K562 (cell line): Measurements from ENCODE around the gene ATP6V1F. TPM values are rescaled to one million over a fixed set of nuclear protein-coding genes. Genes with fewer than 3 reads are reported as not detected.

Experiments used
- ATAC-seq: fragments of 200-7000 bp; cut with Tn5 transposase; 3 replicates; pipeline ENCODE4 v1.9.1; 2020; ENCODE audit warnings: moderate library complexity
- BruUV-seq: library from RNA; stranded (reverse); fragments of 400-500 nt; replicated peaks from 2 replicates; lab custom pipeline; 2021; lab: Mats Ljungman, UMichigan
- CTCF ChIA-PET: fragments of 300-600 bp; formaldehyde crosslinking; extraction: SDS; loops from one replicate; lab custom pipeline; 2021; ENCODE audit warnings: low intra/inter-chr PET ratio; lab: Yijun Ruan, JAX
- POLR2A ChIA-PET: fragments of 300-600, 350-650 bp; sonication (Branson Sonifier 250); formaldehyde crosslinking; extraction: SDS; loops from one replicate; lab custom pipeline; 2021; ENCODE audit warnings: antibody characterized with exemption, inconsistent platforms; lab: Yijun Ruan, JAX
- DNase-seq, 4 experiments: peaks; one replicate each; pipeline versions ENCODE4 v3.0.0 to v3.0.0-alpha.2; 2011 to 2018; ENCODE audit warnings: low spot score in 3 of 4, mixed read lengths in 3 of 4; ENCODE audit errors: extremely low read depth in 1 of 4
- FAIRE-seq: peaks from 2 replicates; lab custom pipeline; 2011; peaks lifted over from hg19 to GRCh38; lab: Jason Lieb, UNC
- H2AFZ ChIP-seq: 2 replicates; pipeline ENCODE4 v1.6.0; 2011; ENCODE audit warnings: low read depth, low read length, control low read depth, inconsistent platforms
- H3K27ac ChIP-seq: fragments of 200-600 bp; 3 replicates; pipeline ENCODE4 v1.8.0; 2011; ENCODE audit warnings: low read depth, mild to moderate bottlenecking, control low read depth, inconsistent platforms, low read length, moderate library complexity, mixed read lengths; ENCODE audit errors: extremely low read depth
- H3K27me3 ChIP-seq, 2 experiments: fragments of 300-600 bp in 1 of 2; 2 replicates in 1 of 2; 3 replicates in 1 of 2; pipeline versions ENCODE4 v1.6.0 to v1.8.0; 2011; ENCODE audit warnings: inconsistent platforms in 2 of 2, low read length in 2 of 2, mild to moderate bottlenecking in 1 of 2, mixed read lengths in 1 of 2, moderate library complexity in 1 of 2; ENCODE audit not compliant: control insufficient read depth in 2 of 2, insufficient read depth in 2 of 2
- H3K36me3 ChIP-seq: fragments of 300-600 bp; 3 replicates; pipeline ENCODE4 v1.8.0; 2011; ENCODE audit warnings: mild to moderate bottlenecking, low read length, inconsistent platforms; ENCODE audit not compliant: control insufficient read depth, insufficient read depth
- H3K4me1 ChIP-seq, 2 experiments: fragments of 200-600 bp in 1 of 2; replicated peaks in 1 of 2; 2 replicates in 1 of 2; 3 replicates in 1 of 2; pipeline versions ENCODE4 v1.5.1 to v1.8.0; 2011; ENCODE audit warnings: inconsistent platforms in 2 of 2, low read length in 2 of 2, mild to moderate bottlenecking in 1 of 2, mixed read lengths in 1 of 2, moderate library complexity in 1 of 2; ENCODE audit not compliant: control insufficient read depth in 2 of 2, insufficient read depth in 2 of 2
- H3K4me2 ChIP-seq: 2 replicates; pipeline ENCODE4 v1.6.1; 2011; ENCODE audit warnings: low read length, control low read depth, inconsistent platforms, mixed read lengths; ENCODE audit not compliant: insufficient read depth
- H3K4me3 ChIP-seq: fragments of 200-600 bp; sonication (generic), shearing (Covaris generic); 2 replicates; pipeline ENCODE4 v1.5.1; 2016; ENCODE audit warnings: control low read depth, inconsistent platforms
- H3K79me2 ChIP-seq: fragments of 200-600 bp; 3 replicates; pipeline ENCODE4 v1.8.0; 2011; ENCODE audit warnings: low read length, inconsistent platforms; ENCODE audit not compliant: control insufficient read depth, insufficient read depth
- H3K9ac ChIP-seq, 2 experiments: 2 replicates each; pipeline versions ENCODE4 v1.6.0 to v1.6.1; 2011; ENCODE audit warnings: low read depth in 2 of 2, low read length in 2 of 2, control low read depth in 1 of 2, inconsistent platforms in 1 of 2, mild to moderate bottlenecking in 1 of 2, mixed read lengths in 1 of 2; ENCODE audit not compliant: insufficient read depth in 1 of 2
- H3K9me1 ChIP-seq: one replicate; pipeline ENCODE4 v1.6.0; 2011; ENCODE audit warnings: inconsistent platforms, mild to moderate bottlenecking, low read length, moderate library complexity; ENCODE audit not compliant: control insufficient read depth, insufficient read depth
- H3K9me3 ChIP-seq: replicated peaks from 2 replicates; pipeline ENCODE4 v1.5.1; 2011; ENCODE audit warnings: low read depth, low read length, inconsistent platforms; ENCODE audit not compliant: control insufficient read depth, insufficient read depth
- H4K20me1 ChIP-seq: replicated peaks from 2 replicates; pipeline ENCODE4 v1.6.1; 2011; ENCODE audit warnings: low read length, inconsistent platforms, mixed read lengths; ENCODE audit not compliant: control insufficient read depth, insufficient read depth
- CBFA2T2 ChIP-seq: fragments of 450-650 bp; conservative IDR thresholded peaks from 2 replicates; pipeline ENCODE4 v1.6.1; 2017; ENCODE audit warnings: mild to moderate bottlenecking
- CEBPG ChIP-seq, 3 experiments: fragments of 200-800 bp in 1 of 3; sonication (Bioruptor generic) in 1 of 3; sonication (generic) in 1 of 3; formaldehyde crosslinking in 1 of 3; IDR thresholded peaks in 2 of 3; conservative IDR thresholded peaks in 1 of 3; 2 replicates each; pipeline versions ENCODE4 v1.6.1 to v1.8.0; 2016 to 2022; ENCODE audit warnings: missing compliant biosample characterization in 2 of 3, missing genetic modification characterization in 2 of 3, mild to moderate bottlenecking in 1 of 3, missing genetic modification reagents in 1 of 3
- CTBP1 ChIP-seq: fragments of 450-650 bp; IDR thresholded peaks from 2 replicates; pipeline ENCODE4 v1.6.1; 2016; ENCODE audit warnings: borderline replicate concordance
- DNMT1 ChIP-seq: fragments of 450-650 bp; IDR thresholded peaks from 2 replicates; pipeline ENCODE4 v1.6.1; 2016; ENCODE audit warnings: antibody characterized with exemption, mild to moderate bottlenecking
- FUS ChIP-seq: fragments of 200-400 bp; formaldehyde crosslinking; optimal IDR thresholded peaks from 2 replicates; pipeline ENCODE3; 2017; ENCODE audit warnings: low read depth, low read length
- PCBP1 ChIP-seq: fragments of 200-400 bp; formaldehyde crosslinking; IDR thresholded peaks from 2 replicates; pipeline ENCODE4 v1.6.1; 2018; ENCODE audit warnings: mild to moderate bottlenecking, low read depth, low read length; ENCODE audit not compliant: poor library complexity, severe bottlenecking
- POLR2G ChIP-seq: fragments of 200-400 bp; formaldehyde crosslinking; IDR thresholded peaks from 2 replicates; pipeline ENCODE4 v1.6.1; 2017; ENCODE audit warnings: low read depth, mild to moderate bottlenecking, antibody characterized with exemption, low read length, moderate library complexity
- RBFOX2 ChIP-seq: fragments of 200-400 bp; formaldehyde crosslinking; IDR thresholded peaks from 2 replicates; pipeline ENCODE4 v1.6.1; 2017; ENCODE audit warnings: low read depth, mild to moderate bottlenecking, low read length, moderate library complexity
- RBM22 ChIP-seq: fragments of 200-400 bp; formaldehyde crosslinking; IDR thresholded peaks from 2 replicates; pipeline ENCODE4 v1.6.1; 2018; ENCODE audit warnings: low read length, low read depth; ENCODE audit not compliant: poor library complexity, severe bottlenecking
- SLC30A9 ChIP-seq: fragments of 250-450 bp; sonication (Bioruptor Pico); IDR thresholded peaks from 2 replicates; pipeline ENCODE4 v1.8.0; 2022; ENCODE audit warnings: mild to moderate bottlenecking, moderate library complexity
- ZEB2 ChIP-seq: fragments of 450-650 bp; IDR thresholded peaks from 2 replicates; pipeline ENCODE4 v1.6.1; 2016
- ZNF655 ChIP-seq: fragments of 250-450 bp; sonication (Bioruptor Pico); IDR thresholded peaks from 2 replicates; pipeline ENCODE4 v1.5.0; 2021
- ZNF785 ChIP-seq: fragments of 250-450 bp; sonication (Bioruptor Pico); IDR thresholded peaks from 2 replicates; pipeline ENCODE4 v1.4.0; 2020; ENCODE audit warnings: mild to moderate bottlenecking
- WGBS: fragments of 100-300 bp; shearing (Covaris generic); methylation state at CpG from one replicate; pipeline ENCODE4 v1.1.6; 2016; ENCODE audit warnings: low coverage, mixed read lengths; ENCODE audit not compliant: insufficient coverage; ENCODE audit errors: missing lambda C conversion rate; 5-methylcytosine and 5-hydroxymethylcytosine counted together
- in situ Hi-C: fragments of 300-500 bp; cut with MboI; formaldehyde crosslinking; loops from 4 replicates; pipeline ENCODE4 v1.15.0; 2018; ENCODE audit warnings: inconsistent platforms, mixed read lengths
- intact Hi-C: fragments of 100-400 bp; cut with micrococcal nuclease; formaldehyde crosslinking; loops from 2 replicates; pipeline ENCODE4 v1.14.2; 2022
- polyA plus RNA-seq, 8 experiments: library from polyadenylated mRNA; depleted of rRNA in 4 of 8; stranded (reverse) in 5 of 8; unstranded in 3 of 8; fragments of >200 nt; fragmentation: Nextera tagmentation in 2 of 8; fragmentation: Illumina TruSeq in 1 of 8; extraction: Ambion mirVana in 2 of 8; extraction: Trizol in 1 of 8; gene quantifications; 2 replicates each; pipeline versions ENCODE4 v1.2.1 to v1.2.3, GENCODE V29; 2011 to 2014; ENCODE audit warnings: inconsistent platforms in 1 of 8, missing spikeins in 1 of 8
- total RNA-seq, 7 experiments: library from RNA; depleted of rRNA in 6 of 7; stranded (reverse); fragments of >200 nt in 6 of 7; fragmentation: Illumina TruSeq in 2 of 7; extraction: Trizol in 2 of 7; gene quantifications; 2 replicates each; pipeline versions ENCODE4 v1.2.1 to v1.2.3, GENCODE V29; 2011 to 2021; ENCODE audit warnings: low replicate concordance in 1 of 7
- TF ChIP-seq, protein P1 (sequence below), 2 experiments: fragments of 450-650 bp; conservative IDR thresholded peaks; 2 replicates each; pipeline ENCODE4 v1.6.1; 2017; ENCODE audit warnings: mild to moderate bottlenecking in 2 of 2, moderate library complexity in 2 of 2

ATP6V1F gene
- total and polyA plus RNA-seq, 9 of the 15 experiments (the other 6 are each of a cell fraction or from before 2014, with no cell fraction given), result 206 to 1,123 (median 542) TPM

GRCh38 chr7:128853799-128854198, 8.9 kb upstream of the ATP6V1F start (continued):
- TF ChIP-seq ZNF655 (CRISPR knock-in tag) (no peak), CTBP1 (no peak), SLC30A9 (no peak), ZNF785 (CRISPR knock-in tag) (no peak), PCBP1 (peak; percentile 1), DNMT1 (no peak), FUS (no peak)
- TF ChIP-seq, protein P1, sequence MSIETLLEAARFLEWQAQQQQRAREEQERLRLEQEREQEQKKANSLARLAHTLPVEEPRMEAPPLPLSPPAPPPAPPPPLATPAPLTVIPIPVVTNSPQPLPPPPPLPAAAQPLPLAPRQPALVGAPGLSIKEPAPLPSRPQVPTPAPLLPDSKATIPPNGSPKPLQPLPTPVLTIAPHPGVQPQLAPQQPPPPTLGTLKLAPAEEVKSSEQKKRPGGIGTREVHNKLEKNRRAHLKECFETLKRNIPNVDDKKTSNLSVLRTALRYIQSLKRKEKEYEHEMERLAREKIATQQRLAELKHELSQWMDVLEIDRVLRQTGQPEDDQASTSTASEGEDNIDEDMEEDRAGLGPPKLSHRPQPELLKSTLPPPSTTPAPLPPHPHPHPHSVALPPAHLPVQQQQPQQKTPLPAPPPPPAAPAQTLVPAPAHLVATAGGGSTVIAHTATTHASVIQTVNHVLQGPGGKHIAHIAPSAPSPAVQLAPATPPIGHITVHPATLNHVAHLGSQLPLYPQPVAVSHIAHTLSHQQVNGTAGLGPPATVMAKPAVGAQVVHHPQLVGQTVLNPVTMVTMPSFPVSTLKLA (conservative IDR thresholded peaks at IDR 0.05), result no peak

- no peaks in the 10 kb centered on the region for H3K27me3 ChIP-seq
- H4K20me1 ChIP-seq, result peaks cover 3% of the 10 kb centered on the region; the same call in 1 of the 2 replicates
- intact Hi-C loops, result no loop called here
- ATAC-seq (no peak), FAIRE-seq (no peak), DNase-seq (no peak)
- ChIA-PET CTCF (no interaction called here), POLR2A (no interaction called here)
- H3K9ac ChIP-seq, result no peak overlapping the region; a peak in 1 of 4 replicates
- H2AFZ ChIP-seq, result no peak overlapping the region
- H3K27ac ChIP-seq, result no peak overlapping the region
- BruUV-seq, result no TSS peak
- no peak overlapping the region for H3K4me2 ChIP-seq
- H3K9me3 ChIP-seq, result no peaks in the 10 kb centered on the region
- H3K79me2 ChIP-seq, result no peaks in the 10 kb centered on the region
- peaks cover 93% of the 10 kb centered on the region for H3K36me3 ChIP-seq
- 96% methylated on average over 21 of the region's 21 CpGs for WGBS
- in situ Hi-C loops, result no loop called here
- TF ChIP-seq RBM22, result peak; percentile 25
- peak; percentile 37 for TF ChIP-seq PCBP1
- TF ChIP-seq POLR2G, result 0 out of 2 replicates have a peak, but pooled peaks have one; percentile 53
- no peak for TF ChIP-seq CBFA2T2
- TF ChIP-seq ZEB2, result no peak
- no peak for TF ChIP-seq CEBPG (CRISPR knock-in tag; IDR thresholded peaks at IDR 0.05)
- no peak for TF ChIP-seq CEBPG (tag; conservative IDR thresholded peaks at IDR 0.05 in 1 of 2, IDR thresholded peaks at IDR 0.05 in 1 of 2)
- peak; percentile 61 for TF ChIP-seq RBFOX2
- peaks cover 9 to 50% of the 10 kb centered on the region in 2 experiments for H3K4me1 ChIP-seq
- no peak overlapping the region for H3K4me3 ChIP-seq
- H3K9me1 ChIP-seq, result no peaks in the 10 kb centered on the region
These were observed 8.3 kb upstream of the ATP6V1F start for GRCh38 chr7:128854396-128854795.
